NT2/D1 (cell line): Measurements from ENCODE around the gene AZU1.
A peak's percentile ranks its signal among the peaks of the same experiment; 100 is the strongest.
"Not testable (repeated sequence)": the region's sequence is repeated elsewhere in the genome, so short reads cannot be mapped to it uniquely, and the experiment has no call there.

Source experiments
- DNase-seq: peaks from one replicate; pipeline ENCODE4 v3.0.0-alpha.2; 2011; ENCODE audit warnings: low read depth, low spot score
- H3K27me3 ChIP-seq: 2 replicates; pipeline ENCODE4 v1.6.0; 2011; ENCODE audit warnings: mild to moderate bottlenecking; ENCODE audit not compliant: insufficient read length, insufficient read depth
- H3K36me3 ChIP-seq: 2 replicates; pipeline ENCODE4 v1.6.1; 2011; ENCODE audit warnings: mild to moderate bottlenecking, low read length, mixed read lengths; ENCODE audit not compliant: insufficient read depth, insufficient read length
- H3K4me1 ChIP-seq: 2 replicates; pipeline ENCODE4 v1.5.1; 2011; ENCODE audit not compliant: insufficient read depth, insufficient read length
- H3K4me3 ChIP-seq: 2 replicates; pipeline ENCODE4 v1.5.1; 2011; ENCODE audit warnings: low read depth; ENCODE audit not compliant: insufficient read length
- H3K9ac ChIP-seq: 2 replicates; pipeline ENCODE4 v1.6.0; 2011; ENCODE audit warnings: low read depth; ENCODE audit not compliant: insufficient read length
- H3K9me3 ChIP-seq: 2 replicates; pipeline ENCODE4 v1.5.1; 2011; ENCODE audit warnings: mild to moderate bottlenecking, low read length; ENCODE audit not compliant: insufficient read depth
- SUZ12 ChIP-seq: IDR thresholded peaks from 2 replicates; pipeline ENCODE4 v1.6.1; 2011; ENCODE audit not compliant: insufficient read length, insufficient read depth; ENCODE audit errors: extremely low read depth
- YY1 ChIP-seq: IDR thresholded peaks from 2 replicates; pipeline ENCODE4 v1.6.1; 2011; ENCODE audit not compliant: insufficient read length, insufficient read depth
- ZNF274 ChIP-seq: IDR thresholded peaks from 2 replicates; pipeline ENCODE4 v1.6.1; 2011; ENCODE audit warnings: mild to moderate bottlenecking, low read depth, low read length

AZU1 gene

DNA sequence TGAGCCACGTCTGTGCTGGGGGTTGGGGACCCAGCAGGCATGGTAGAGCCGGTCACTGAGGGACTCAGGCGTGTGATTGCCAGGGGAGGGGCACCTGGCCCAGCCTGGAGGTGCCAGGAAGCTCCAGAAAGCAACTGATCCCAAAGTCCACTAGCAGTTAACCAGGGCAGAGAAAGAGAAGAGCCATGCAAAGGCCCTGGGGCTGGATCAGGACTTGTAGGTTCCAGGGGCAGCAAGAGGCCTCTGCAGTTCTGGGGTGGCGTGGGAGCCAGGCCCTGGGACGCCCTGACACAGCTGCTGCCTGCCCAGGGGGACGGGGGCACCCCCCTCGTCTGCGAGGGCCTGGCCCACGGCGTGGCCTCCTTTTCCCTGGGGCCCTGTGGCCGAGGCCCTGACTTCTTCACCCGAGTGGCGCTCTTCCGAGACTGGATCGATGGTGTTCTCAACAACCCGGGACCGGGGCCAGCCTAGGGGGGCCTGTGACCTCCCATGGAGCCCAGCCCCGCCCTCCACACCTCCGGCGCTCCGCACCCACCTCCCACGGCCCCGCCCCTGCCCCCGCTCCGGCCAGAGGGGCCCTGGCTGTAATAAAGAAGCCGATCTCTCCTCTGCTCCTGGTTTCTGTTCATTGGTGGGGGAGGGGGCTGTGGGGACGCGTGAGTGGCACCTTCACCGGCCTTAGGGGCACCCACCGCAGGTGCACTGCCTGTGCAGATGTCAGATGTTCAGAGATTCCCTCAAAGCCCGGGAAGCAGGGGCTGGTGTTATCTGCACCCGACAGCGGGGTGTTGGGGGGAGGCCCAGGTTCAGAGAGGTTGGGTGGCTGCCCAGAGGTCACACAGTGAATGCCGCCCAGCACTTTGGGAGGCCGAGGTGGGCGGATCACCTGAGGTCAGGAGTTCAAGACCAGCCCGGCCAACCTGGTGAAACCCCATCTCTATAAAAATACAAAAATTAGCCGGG, 4.1 kb downstream of the AZU1 start:
- DNase-seq, result no peak
- H3K36me3 ChIP-seq, result no peaks in the 10 kb centered on the region
- no peaks in the 10 kb centered on the region for H3K9me3 ChIP-seq
- H3K27me3 ChIP-seq, result no peaks in the 10 kb centered on the region
- H3K4me1 ChIP-seq, result peaks cover 3% of the 10 kb centered on the region
- no peak overlapping the region for H3K4me3 ChIP-seq
- TF ChIP-seq SUZ12 (no peak), YY1 (no peak), ZNF274 (no peak)
- no peak overlapping the region for H3K9ac ChIP-seq

DNA sequence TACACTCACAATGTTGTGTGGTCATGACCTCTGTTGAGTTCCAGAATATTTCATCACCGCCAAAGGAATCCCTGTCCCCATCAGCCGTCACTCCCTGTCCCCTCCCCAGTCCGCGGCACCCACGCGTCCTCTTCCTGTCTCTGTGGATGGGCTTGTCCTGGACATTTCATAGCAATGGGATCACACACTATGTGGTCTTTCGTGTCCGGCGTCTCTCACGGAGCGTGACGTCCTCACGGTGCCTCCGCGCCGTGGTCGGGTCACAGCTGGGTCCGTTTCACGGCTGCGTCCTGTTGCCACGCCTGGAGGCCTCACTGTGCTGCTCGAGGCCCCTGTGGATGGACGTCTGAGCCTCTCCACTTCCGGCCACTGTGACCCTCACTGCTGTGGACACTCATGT, 6.6 kb downstream of the AZU1 start:
- Histone ChIP-seq H3K4me1 (peaks cover 5% of the 10 kb centered on the region), H3K9me3 (no peaks in the 10 kb centered on the region), H3K9ac (no peak overlapping the region), H3K4me3 (no peak overlapping the region), H3K27me3 (no peaks in the 10 kb centered on the region), H3K36me3 (no peaks in the 10 kb centered on the region)
- TF ChIP-seq ZNF274, result no peak
- TF ChIP-seq SUZ12, result no peak
- no peak for TF ChIP-seq YY1
- no peak for DNase-seq

DNA sequence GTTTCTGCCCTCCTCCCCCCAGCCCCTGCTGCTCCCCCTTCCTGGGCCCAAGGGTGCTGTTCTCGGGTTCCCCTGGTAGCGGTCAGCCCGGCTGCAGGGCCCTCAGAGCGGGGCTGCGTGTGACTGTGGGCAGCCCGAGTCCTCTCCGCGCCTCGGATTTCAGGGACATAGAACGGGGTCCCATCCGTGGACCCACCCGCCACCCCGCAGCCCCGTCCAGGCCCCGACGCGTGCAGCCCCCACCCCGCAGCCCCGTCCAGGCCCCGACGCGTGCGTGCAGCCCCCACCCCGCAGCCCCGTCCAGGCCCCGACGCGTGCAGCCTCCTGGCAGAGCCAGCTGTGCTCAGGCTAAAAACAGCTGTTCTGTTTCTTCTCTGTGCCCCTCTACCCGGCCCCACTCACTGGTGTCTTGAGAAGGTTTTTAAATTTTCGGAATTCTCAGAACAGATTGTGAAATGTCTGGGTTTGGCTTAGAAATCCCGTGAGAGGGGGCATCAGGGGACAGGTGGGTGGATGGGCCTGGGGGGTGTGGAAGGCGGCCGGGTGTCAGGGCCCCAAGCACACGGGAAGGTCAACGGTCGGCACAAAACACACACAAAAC, 7.7 kb downstream of the AZU1 start:
- Histone ChIP-seq H3K9me3 (no peaks in the 10 kb centered on the region), H3K36me3 (no peaks in the 10 kb centered on the region), H3K9ac (no peak overlapping the region), H3K4me1 (peaks cover 5% of the 10 kb centered on the region), H3K27me3 (no peaks in the 10 kb centered on the region), H3K4me3 (no peak overlapping the region)
- DNase-seq, result no peak
- TF ChIP-seq ZNF274 (no peak), SUZ12 (no peak), YY1 (no peak)

DNA sequence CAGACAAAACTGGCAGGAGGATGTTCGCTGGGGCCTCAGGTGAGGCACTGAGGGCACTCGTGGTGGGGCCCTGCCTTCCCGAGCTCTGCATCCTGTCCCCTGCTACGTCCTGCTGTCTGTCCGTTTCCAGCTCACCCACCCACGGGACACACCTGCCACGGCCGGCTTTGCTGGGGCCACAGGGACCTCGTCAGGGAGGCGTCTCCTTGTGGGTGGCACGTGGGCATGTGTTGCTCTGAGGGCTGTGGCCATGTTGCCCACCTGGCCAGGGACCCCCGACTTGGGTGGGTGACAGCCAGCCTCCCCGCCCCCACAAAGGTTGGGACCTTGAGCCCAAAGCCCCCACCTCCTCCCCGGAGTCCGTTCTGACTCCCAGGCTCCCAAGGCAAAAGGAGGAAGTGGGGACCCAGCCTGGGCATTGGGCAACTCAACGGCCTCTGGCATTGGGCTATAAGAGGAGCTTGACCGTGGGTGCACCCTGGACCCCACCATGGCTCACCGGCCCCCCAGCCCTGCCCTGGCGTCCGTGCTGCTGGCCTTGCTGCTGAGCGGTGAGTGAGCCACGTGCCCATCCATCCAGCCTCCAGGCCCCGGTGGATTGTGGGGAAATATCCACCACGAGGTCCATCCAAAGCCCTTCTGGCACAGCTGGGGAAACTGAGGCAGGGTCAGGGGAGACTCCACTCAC, 13.0 kb downstream of the AZU1 start, which contains the start of gene PRTN3:
Gene PRTN3, plus strand, starts transcription at position 481 of the 688 bp plus-strand sequence. Its CDS starts 10 bp downstream, at position 491.
- Histone ChIP-seq H3K9me3 (no peaks in the 10 kb centered on the region), H3K36me3 (no peaks in the 10 kb centered on the region), H3K9ac (no peak within 1 kb of the TSS), H3K27me3 (peaks cover 16% of the 10 kb centered on the region), H3K4me3 (no peak within 1 kb of the TSS), H3K4me1 (peaks cover 10% of the 10 kb centered on the region)
- no peak for TF ChIP-seq SUZ12
- TF ChIP-seq ZNF274, result no peak
- no peak for TF ChIP-seq YY1
- DNase-seq, result no peak

DNA sequence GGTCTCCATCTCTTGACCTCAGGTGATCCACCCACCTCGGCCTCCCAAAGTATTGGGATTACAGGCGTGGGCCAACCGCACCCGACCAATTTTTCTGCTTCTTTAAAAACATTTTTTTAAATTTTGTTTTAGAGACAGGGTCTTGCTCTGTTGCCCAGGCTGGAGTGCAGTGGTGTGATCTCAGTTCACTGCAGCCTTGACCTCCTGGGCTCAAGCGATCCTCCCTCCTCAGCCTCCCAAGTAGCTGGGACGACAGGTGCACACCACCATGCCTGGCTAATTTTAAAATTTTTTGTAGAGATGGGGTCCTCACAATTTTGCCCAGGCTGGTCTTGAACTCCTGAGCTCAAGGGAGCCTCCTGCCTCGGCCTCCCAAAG, 15.2 kb downstream of the AZU1 start:
- not testable (repeated sequence) for H3K36me3 ChIP-seq, H3K4me3 ChIP-seq, H3K9ac ChIP-seq, DNase-seq, H3K9me3 ChIP-seq
- peaks cover 16% of the 10 kb centered on the region for H3K27me3 ChIP-seq
- peaks cover 17% of the 10 kb centered on the region for H3K4me1 ChIP-seq

DNA sequence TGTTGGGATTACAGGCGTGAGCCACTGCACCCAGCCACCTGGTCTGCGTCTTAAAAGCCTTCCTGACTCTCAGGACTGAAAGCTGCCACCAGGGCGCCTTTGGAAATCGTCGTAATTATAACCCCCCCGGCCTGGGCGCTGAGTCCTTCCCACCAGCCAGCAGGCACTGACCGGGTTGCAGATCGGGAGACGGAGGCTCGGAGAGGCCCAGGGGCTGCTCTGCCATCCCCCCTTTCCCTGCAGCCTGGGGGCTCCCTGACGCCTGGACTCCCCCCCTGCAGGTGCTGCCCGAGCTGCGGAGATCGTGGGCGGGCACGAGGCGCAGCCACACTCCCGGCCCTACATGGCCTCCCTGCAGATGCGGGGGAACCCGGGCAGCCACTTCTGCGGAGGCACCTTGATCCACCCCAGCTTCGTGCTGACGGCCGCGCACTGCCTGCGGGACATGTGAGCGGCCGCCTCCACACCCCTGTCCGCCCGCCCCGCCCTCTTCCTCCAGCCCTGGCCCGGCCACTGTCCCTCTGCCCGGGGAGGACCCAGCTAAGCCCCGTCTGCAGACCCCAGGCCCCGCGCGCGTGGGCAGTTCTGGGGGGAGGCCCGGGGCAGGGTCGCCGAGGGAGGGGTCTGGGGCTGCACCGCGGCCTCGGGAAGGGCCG, 15.7 kb downstream of the AZU1 start:
- H3K4me1 ChIP-seq, result peaks cover 18% of the 10 kb centered on the region
- peak overlapping the region; percentile 37 for H3K4me3 ChIP-seq
- no peaks in the 10 kb centered on the region for H3K36me3 ChIP-seq
- H3K9ac ChIP-seq, result peak overlapping the region; percentile 76
- no peak for TF ChIP-seq SUZ12
- TF ChIP-seq YY1, result no peak
- TF ChIP-seq ZNF274, result no peak
- H3K27me3 ChIP-seq, result peaks cover 16% of the 10 kb centered on the region
- no peaks in the 10 kb centered on the region for H3K9me3 ChIP-seq
- no peak for DNase-seq
